ENCODE data around the gene SERPINB1.

- TF ChIP-seq, protein P1, sequence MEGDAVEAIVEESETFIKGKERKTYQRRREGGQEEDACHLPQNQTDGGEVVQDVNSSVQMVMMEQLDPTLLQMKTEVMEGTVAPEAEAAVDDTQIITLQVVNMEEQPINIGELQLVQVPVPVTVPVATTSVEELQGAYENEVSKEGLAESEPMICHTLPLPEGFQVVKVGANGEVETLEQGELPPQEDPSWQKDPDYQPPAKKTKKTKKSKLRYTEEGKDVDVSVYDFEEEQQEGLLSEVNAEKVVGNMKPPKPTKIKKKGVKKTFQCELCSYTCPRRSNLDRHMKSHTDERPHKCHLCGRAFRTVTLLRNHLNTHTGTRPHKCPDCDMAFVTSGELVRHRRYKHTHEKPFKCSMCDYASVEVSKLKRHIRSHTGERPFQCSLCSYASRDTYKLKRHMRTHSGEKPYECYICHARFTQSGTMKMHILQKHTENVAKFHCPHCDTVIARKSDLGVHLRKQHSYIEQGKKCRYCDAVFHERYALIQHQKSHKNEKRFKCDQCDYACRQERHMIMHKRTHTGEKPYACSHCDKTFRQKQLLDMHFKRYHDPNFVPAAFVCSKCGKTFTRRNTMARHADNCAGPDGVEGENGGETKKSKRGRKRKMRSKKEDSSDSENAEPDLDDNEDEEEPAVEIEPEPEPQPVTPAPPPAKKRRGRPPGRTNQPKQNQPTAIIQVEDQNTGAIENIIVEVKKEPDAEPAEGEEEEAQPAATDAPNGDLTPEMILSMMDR (IDR thresholded peaks at IDR 0.05) = no peak
- no peak for TF ChIP-seq POLR2A (IDR thresholded peaks at IDR 0.05)
Measured at GRCh38 chr6:2865270-2865669, 23.6 kb upstream of the SERPINB1 start.
